ENCODE results near the gene MLF1. TPM values are rescaled to one million over a fixed set of nuclear protein-coding genes. Genes with fewer than 3 reads are reported as not detected.

The MLF1 gene
- polyA plus RNA-seq, 3 donors: 0.17 to 0.43 (median 0.41) TPM

DNA sequence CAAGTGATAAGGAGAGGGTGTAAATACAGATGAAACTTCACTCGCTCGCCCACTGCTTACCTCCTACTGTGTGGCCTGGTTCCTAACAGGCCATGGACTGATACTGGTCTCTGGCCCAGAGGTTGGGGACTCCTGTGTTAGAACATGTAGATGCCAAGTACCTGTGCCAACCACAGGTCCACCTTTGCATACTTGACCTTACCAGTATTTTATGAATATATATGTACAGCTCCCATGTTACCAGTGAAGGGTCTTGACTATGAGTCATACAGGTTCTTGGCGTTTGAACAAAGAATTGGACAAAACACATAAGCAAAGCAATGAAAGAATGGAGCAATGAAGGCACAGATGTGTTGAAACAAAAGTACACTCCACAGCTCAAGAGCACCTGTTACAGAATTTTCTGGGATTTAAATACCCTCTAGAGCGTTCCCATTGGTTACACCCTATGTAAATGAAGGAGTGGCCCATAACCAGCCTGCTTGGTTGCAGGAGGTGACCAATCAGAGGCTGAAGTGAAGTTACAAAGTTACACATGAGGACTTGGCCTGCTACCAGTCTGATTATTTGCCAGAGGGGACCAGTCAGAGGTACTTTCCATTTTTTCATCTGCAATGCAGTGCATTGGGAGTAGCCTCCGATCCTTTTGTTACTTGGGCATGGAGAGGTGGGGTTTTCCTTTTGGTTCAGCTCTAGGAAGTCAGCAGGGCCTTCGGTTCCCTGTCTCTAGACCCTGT is 71.6 kb downstream of the MLF1 start:
- Histone ChIP-seq H3K79me2 (ENCODE audit: insufficient read depth, low read length) (peaks cover 21% of the 10 kb centered on the region), H3K4me1 (ENCODE audit: control insufficient read depth in 1 of 2, insufficient read depth in 2 of 2, low read length in 2 of 2) (peaks cover 8 to 9% of the 10 kb centered on the region in 2 donors), H3K4me2 (replicated peaks; ENCODE audit: extremely low read depth, low read length, poor library complexity, severe bottlenecking) (no peak overlapping the region), H2AFZ (ENCODE audit: insufficient read depth, low read depth, low read length, poor library complexity, severe bottlenecking) (no peak overlapping the region), H3K9me3 (replicated peaks in 1 of 2; ENCODE audit: control insufficient read depth in 1 of 2, insufficient read depth in 1 of 2, low read length in 2 of 2) (no peaks in the 10 kb centered on the region), H3K27ac (ENCODE audit: low read depth in 1 of 2, low read length in 2 of 2) (no peak overlapping the region), H4K20me1 (ENCODE audit: insufficient read depth, low read length) (no peaks in the 10 kb centered on the region), H3K4me3 (replicated peaks in 1 of 3; ENCODE audit: low read depth in 2 of 3, low read length in 3 of 3) (no peak overlapping the region), H3K27me3 (ENCODE audit: control insufficient read depth in 2 of 2, insufficient read depth in 2 of 2, low read length in 2 of 2) (no peaks in the 10 kb centered on the region), H3K36me3 (replicated peaks in 1 of 2; ENCODE audit: control insufficient read depth in 1 of 2, insufficient read depth in 2 of 2, low read length in 2 of 2) (peaks cover 10 to 15% of the 10 kb centered on the region in 2 donors), H3K9ac (ENCODE audit: insufficient read depth, low read length, poor library complexity, severe bottlenecking) (no peak overlapping the region)
- Mint-ChIP-seq H3K36me3 (peaks cover 14 to 17% of the 10 kb centered on the region in 2 donors), H3K9me3 (peaks cover 0 to 4% (median 0%) of the 10 kb centered on the region in 7 donors), H3K27me3 (ENCODE audit: low read depth in 3 of 3) (peaks cover 0 to 4% (median 0%) of the 10 kb centered on the region in 3 donors), H3K4me1 (peaks cover 15% of the 10 kb centered on the region), H3K27ac (no peak overlapping the region), H3K4me3 (no peak overlapping the region)
- WGBS (ENCODE audit: insufficient coverage): 100% methylated on average over 2 of the region's 6 CpGs
- intact Hi-C loops (cut with micrococcal nuclease): loop anchor here in 1 of 2 donors (5.0 kb wide), 1 partner anchor 150 kb away; no protein-coding TSS in a partner anchor
- TF ChIP-seq, protein P1, sequence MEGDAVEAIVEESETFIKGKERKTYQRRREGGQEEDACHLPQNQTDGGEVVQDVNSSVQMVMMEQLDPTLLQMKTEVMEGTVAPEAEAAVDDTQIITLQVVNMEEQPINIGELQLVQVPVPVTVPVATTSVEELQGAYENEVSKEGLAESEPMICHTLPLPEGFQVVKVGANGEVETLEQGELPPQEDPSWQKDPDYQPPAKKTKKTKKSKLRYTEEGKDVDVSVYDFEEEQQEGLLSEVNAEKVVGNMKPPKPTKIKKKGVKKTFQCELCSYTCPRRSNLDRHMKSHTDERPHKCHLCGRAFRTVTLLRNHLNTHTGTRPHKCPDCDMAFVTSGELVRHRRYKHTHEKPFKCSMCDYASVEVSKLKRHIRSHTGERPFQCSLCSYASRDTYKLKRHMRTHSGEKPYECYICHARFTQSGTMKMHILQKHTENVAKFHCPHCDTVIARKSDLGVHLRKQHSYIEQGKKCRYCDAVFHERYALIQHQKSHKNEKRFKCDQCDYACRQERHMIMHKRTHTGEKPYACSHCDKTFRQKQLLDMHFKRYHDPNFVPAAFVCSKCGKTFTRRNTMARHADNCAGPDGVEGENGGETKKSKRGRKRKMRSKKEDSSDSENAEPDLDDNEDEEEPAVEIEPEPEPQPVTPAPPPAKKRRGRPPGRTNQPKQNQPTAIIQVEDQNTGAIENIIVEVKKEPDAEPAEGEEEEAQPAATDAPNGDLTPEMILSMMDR (IDR thresholded peaks at IDR 0.05): no peak
- DNase-seq: no peak

DNA sequence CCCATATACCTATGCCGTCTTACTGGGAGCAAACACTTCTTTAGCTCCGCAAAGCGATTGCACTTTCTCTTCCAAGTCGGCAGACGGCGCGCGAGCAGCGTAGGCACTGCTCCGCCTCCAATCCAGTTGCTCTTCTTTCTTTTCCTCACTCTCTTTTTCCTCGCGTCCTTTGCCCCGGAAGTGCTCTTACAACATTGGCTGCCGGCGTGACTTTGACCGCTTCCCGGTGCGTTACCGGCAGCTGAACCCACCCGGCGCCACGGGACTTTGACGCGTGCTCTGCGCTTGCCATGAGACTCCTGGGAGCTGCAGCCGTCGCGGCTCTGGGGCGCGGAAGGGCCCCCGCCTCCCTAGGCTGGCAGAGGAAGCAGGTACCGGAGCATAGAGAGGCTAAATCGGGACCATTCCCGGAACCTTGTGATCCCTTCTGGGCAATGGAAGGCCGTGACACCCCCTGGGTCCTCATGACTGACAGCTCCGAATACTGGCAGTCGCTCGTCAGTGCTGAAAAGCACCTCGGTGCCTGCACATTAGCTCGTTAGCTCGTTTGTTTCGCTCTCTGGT is 73.4 kb downstream of the MLF1 start, which contains the start of gene GFM1:
Gene GFM1, plus strand, starts transcription at position 183 of the 564 bp plus-strand sequence. Its CDS starts 108 bp downstream, at position 291.
- Mint-ChIP-seq H3K27ac (peak within 1 kb of the TSS; percentile 91 to 98 (median 95)), H3K36me3 (peaks cover 30% of the 10 kb centered on the region in 2 donors), H3K4me3 (peak within 1 kb of the TSS; percentile 92 to 99), H3K9me3 (peaks cover 0 to 4% (median 0%) of the 10 kb centered on the region in 7 donors), H3K4me1 (peaks cover 15% of the 10 kb centered on the region), H3K27me3 (ENCODE audit: low read depth in 3 of 3) (peaks cover 0 to 4% (median 0%) of the 10 kb centered on the region in 3 donors)
- WGBS (ENCODE audit: insufficient coverage): under 1% methylated on average over 38 of the region's 42 CpGs
- TF ChIP-seq, protein P1 (IDR thresholded peaks at IDR 0.05): peak; percentile 95
- Histone ChIP-seq H3K79me2 (ENCODE audit: insufficient read depth, low read length) (peaks cover 24% of the 10 kb centered on the region), H3K27me3 (ENCODE audit: control insufficient read depth in 2 of 2, insufficient read depth in 2 of 2, low read length in 2 of 2) (no peaks in the 10 kb centered on the region), H2AFZ (ENCODE audit: insufficient read depth, low read depth, low read length, poor library complexity, severe bottlenecking) (peak within 1 kb of the TSS; percentile 91), H3K27ac (ENCODE audit: low read depth in 1 of 2, low read length in 2 of 2) (peak within 1 kb of the TSS; percentile 85 to 93), H3K9me3 (replicated peaks in 1 of 2; ENCODE audit: control insufficient read depth in 1 of 2, insufficient read depth in 1 of 2, low read length in 2 of 2) (no peaks in the 10 kb centered on the region), H3K36me3 (replicated peaks in 1 of 2; ENCODE audit: control insufficient read depth in 1 of 2, insufficient read depth in 2 of 2, low read length in 2 of 2) (peaks cover 25 to 33% of the 10 kb centered on the region in 2 donors), H3K4me1 (ENCODE audit: control insufficient read depth in 1 of 2, insufficient read depth in 2 of 2, low read length in 2 of 2) (peaks cover 8 to 9% of the 10 kb centered on the region in 2 donors), H3K9ac (ENCODE audit: insufficient read depth, low read length, poor library complexity, severe bottlenecking) (peak within 1 kb of the TSS; percentile 85), H3K4me2 (replicated peaks; ENCODE audit: extremely low read depth, low read length, poor library complexity, severe bottlenecking) (peak within 1 kb of the TSS; percentile 93), H4K20me1 (ENCODE audit: insufficient read depth, low read length) (no peaks in the 10 kb centered on the region), H3K4me3 (replicated peaks in 1 of 3; ENCODE audit: low read depth in 2 of 3, low read length in 3 of 3) (peak within 1 kb of the TSS; percentile 71 to 94 (median 88))
- peak; percentile 90 to 95 (median 90) for DNase-seq
- intact Hi-C loops (cut with micrococcal nuclease): loop anchor here in 1 of 2 donors (5.0 kb wide), 1 partner anchor 148 kb away; no protein-coding TSS in a partner anchor

Measured in CD14-positive monocyte (primary cell).